Activated naive CD4-positive, alpha-beta T cell treated with anti-CD3 and anti-CD28 coated beads, Interleukin-2, amount 10 ng/mL, durations not matched to agents 7 days and 5 days (primary cell): Measurements from ENCODE around the gene BSCL2.
"Not testable (repeated sequence)": the region's sequence is repeated elsewhere in the genome, so short reads cannot be mapped to it uniquely, and the experiment has no call there.

Source experiments
- CTCF ChIA-PET: fragments of 350-600 bp; sonication (Branson Sonifier 250); formaldehyde crosslinking; loops from one replicate; lab custom pipeline; 2021; ENCODE audit warnings: antibody characterized with exemption; lab: Charles Lee
- DNase-seq: peaks from one replicate; pipeline ENCODE4 v3.0.0-alpha.2; 2020
- H3K27ac Mint-ChIP-seq: one replicate; pipeline ENCODE4 v1.8.0; 2021; ENCODE audit warnings: mild to moderate bottlenecking, moderate library complexity, mixed read lengths
- H3K27me3 Mint-ChIP-seq: one replicate; pipeline ENCODE4 v1.8.0; 2021; ENCODE audit warnings: mild to moderate bottlenecking, mixed read lengths
- H3K36me3 Mint-ChIP-seq: one replicate; pipeline ENCODE4 v1.8.0; 2021; ENCODE audit warnings: mixed read lengths
- H3K4me1 Mint-ChIP-seq: one replicate; pipeline ENCODE4 v1.8.0; 2021; ENCODE audit warnings: mixed read lengths
- H3K4me3 Mint-ChIP-seq: one replicate; pipeline ENCODE4 v1.8.0; 2021; ENCODE audit warnings: mild to moderate bottlenecking, moderate library complexity, mixed read lengths
- H3K9me3 Mint-ChIP-seq: one replicate; pipeline ENCODE4 v1.8.0; 2021; ENCODE audit warnings: mixed read lengths

BSCL2 gene

GRCh38 chr11:62650283-62650682 is 56.9 kb downstream of the BSCL2 start:
- not testable (repeated sequence) for DNase-seq, H3K4me3 Mint-ChIP-seq, H3K9me3 Mint-ChIP-seq, H3K27me3 Mint-ChIP-seq
- Mint-ChIP-seq H3K27ac (peak overlapping the region; percentile 64), H3K4me1 (peaks cover 46% of the 10 kb centered on the region), H3K36me3 (peaks cover 20% of the 10 kb centered on the region)
- CTCF ChIA-PET = interaction anchor here (1.5 to 3.2 kb wide), 2 partner anchors 14 to 58 kb away, joined by 6 to 11 read pairs; partner anchors contain the start of genes C11orf98, CSKMT and TUT1

- no peak for DNase-seq
- CTCF ChIA-PET = interaction anchor here (1.1 to 3.2 kb wide), 3 partner anchors 9 to 38 kb away, joined by 4 to 11 read pairs (median 5); partner anchors contain the start of genes C11orf98 and CSKMT
These were observed 57.7 kb downstream of the BSCL2 start for GRCh38 chr11:62649486-62649885.

GRCh38 chr11:62648967-62649364 is 58.3 kb downstream of the BSCL2 start:
- Mint-ChIP-seq H3K9me3 (no peaks in the 10 kb centered on the region), H3K36me3 (peaks cover 27% of the 10 kb centered on the region), H3K4me1 (peaks cover 47% of the 10 kb centered on the region), H3K27me3 (peaks cover 3% of the 10 kb centered on the region), H3K4me3 (no peak overlapping the region), H3K27ac (no peak overlapping the region)
- CTCF ChIA-PET = interaction anchor here (1.1 to 3.2 kb wide), 3 partner anchors 8 to 37 kb away, joined by 4 to 11 read pairs (median 5); partner anchors contain the start of genes C11orf98 and CSKMT
- DNase-seq = no peak

More at GRCh38 chr11:62649486-62649885, 57.7 kb downstream of the BSCL2 start:
- Mint-ChIP-seq H3K27ac (no peak overlapping the region), H3K4me1 (peaks cover 47% of the 10 kb centered on the region), H3K4me3 (no peak overlapping the region), H3K9me3 (no peaks in the 10 kb centered on the region), H3K27me3 (peaks cover 3% of the 10 kb centered on the region), H3K36me3 (peaks cover 23% of the 10 kb centered on the region)

- no peak for DNase-seq
- peaks cover under 1% of the 10 kb centered on the region for H3K27me3 Mint-ChIP-seq
- peaks cover 43% of the 10 kb centered on the region for H3K4me1 Mint-ChIP-seq
- no peak overlapping the region for H3K4me3 Mint-ChIP-seq
- H3K27ac Mint-ChIP-seq = peak overlapping the region; percentile 54
- CTCF ChIA-PET = interaction anchor here (1.4 to 3.2 kb wide), 2 partner anchors 16 to 37 kb away, joined by 5 to 11 read pairs; partner anchors contain the start of genes C11orf98 and CSKMT
- peaks cover 26% of the 10 kb centered on the region for H3K36me3 Mint-ChIP-seq
- H3K9me3 Mint-ChIP-seq = no peaks in the 10 kb centered on the region
These were observed 58.8 kb downstream of the BSCL2 start for GRCh38 chr11:62648185-62648966.

GRCh38 chr11:62647609-62648005 is 59.6 kb downstream of the BSCL2 start:
- H3K9me3 Mint-ChIP-seq = no peaks in the 10 kb centered on the region
- no peak overlapping the region for H3K4me3 Mint-ChIP-seq
- CTCF ChIA-PET = no interaction called here
- DNase-seq = no peak
- H3K27me3 Mint-ChIP-seq = no peaks in the 10 kb centered on the region
- peaks cover 45% of the 10 kb centered on the region for H3K4me1 Mint-ChIP-seq
- peaks cover 29% of the 10 kb centered on the region for H3K36me3 Mint-ChIP-seq
- H3K27ac Mint-ChIP-seq = peak overlapping the region; percentile 54

- H3K27ac Mint-ChIP-seq = peak overlapping the region; percentile 97
- CTCF ChIA-PET = interaction anchor here (0.6 to 1.3 kb wide), 3 partner anchors 18 to 54 kb away, joined by 3 to 4 read pairs (median 3); partner anchors contain the start of genes C11orf98 and CSKMT
These were observed 60.2 kb downstream of the BSCL2 start for GRCh38 chr11:62646825-62647608.

GRCh38 chr11:62645946-62646824 is 61.0 kb downstream of the BSCL2 start, which contains the start of gene GANAB:
Gene GANAB, minus strand, starts transcription at chr11:62646613. Its CDS starts 14 bp downstream, at chr11:62646599.
- H3K36me3 Mint-ChIP-seq = peaks cover 30% of the 10 kb centered on the region
- no peaks in the 10 kb centered on the region for H3K27me3 Mint-ChIP-seq
- no peaks in the 10 kb centered on the region for H3K9me3 Mint-ChIP-seq
- CTCF ChIA-PET = interaction anchor here (1.2 to 1.3 kb wide), 2 partner anchors 19 to 53 kb away, joined by 3 to 4 read pairs; partner anchors contain the start of genes C11orf98 and CSKMT
- peaks cover 46% of the 10 kb centered on the region for H3K4me1 Mint-ChIP-seq
- peak within 1 kb of the TSS; percentile 97 for H3K4me3 Mint-ChIP-seq
- DNase-seq = peak; percentile 100
- peak within 1 kb of the TSS; percentile 97 for H3K27ac Mint-ChIP-seq

More at GRCh38 chr11:62646825-62647608, 60.2 kb downstream of the BSCL2 start:
- DNase-seq = no peak
- Mint-ChIP-seq H3K9me3 (no peaks in the 10 kb centered on the region), H3K4me1 (peaks cover 42% of the 10 kb centered on the region), H3K27me3 (no peaks in the 10 kb centered on the region), H3K4me3 (peak overlapping the region; percentile 97), H3K36me3 (peaks cover 30% of the 10 kb centered on the region)

GRCh38 chr11:62645671-62645945 is 61.6 kb downstream of the BSCL2 start:
- no peak for DNase-seq
- CTCF ChIA-PET = no interaction called here
- H3K4me3 Mint-ChIP-seq = peak overlapping the region; percentile 97
- H3K27ac Mint-ChIP-seq = peak overlapping the region; percentile 97
- no peaks in the 10 kb centered on the region for H3K27me3 Mint-ChIP-seq
- peaks cover 32% of the 10 kb centered on the region for H3K36me3 Mint-ChIP-seq
- peaks cover 48% of the 10 kb centered on the region for H3K4me1 Mint-ChIP-seq
- no peaks in the 10 kb centered on the region for H3K9me3 Mint-ChIP-seq

- Mint-ChIP-seq H3K27me3 (no peaks in the 10 kb centered on the region), H3K4me1 (peaks cover 54% of the 10 kb centered on the region), H3K36me3 (peaks cover 31% of the 10 kb centered on the region), H3K9me3 (no peaks in the 10 kb centered on the region), H3K27ac (peak overlapping the region; percentile 62), H3K4me3 (peak overlapping the region; percentile 37)
- no peak for DNase-seq
- CTCF ChIA-PET = interaction anchor here (1.1 kb wide), 1 partner anchor 250 kb away, joined by 4 read pairs; no protein-coding TSS in a partner anchor
These were observed 63.0 kb downstream of the BSCL2 start for GRCh38 chr11:62644220-62644619.
